Measurements from ENCODE around the gene GBE1.

The GBE1 gene

GRCh38 chr3:81658322-81658997 is 103.0 kb downstream of the GBE1 start:
- TF ChIP-seq CTCF (conservative IDR thresholded peaks at IDR 0.05; ENCODE audit: low read length), result no peak
- TF ChIP-seq EZH2phosphoT487 (IDR thresholded peaks at IDR 0.05; ENCODE audit: borderline replicate concordance), result no peak
- Histone ChIP-seq H3K4me1 (ENCODE audit: insufficient read depth, low read length, poor library complexity, severe bottlenecking) (no peaks in the 10 kb centered on the region), H3K4me3 (ENCODE audit: low read length, poor library complexity, severe bottlenecking) (no peak overlapping the region), H3K27me3 (ENCODE audit: insufficient read depth, low read length, poor library complexity, severe bottlenecking) (no peaks in the 10 kb centered on the region), H3K4me2 (ENCODE audit: low read depth, low read length, poor library complexity, severe bottlenecking) (no peak overlapping the region), H3K9me3 (ENCODE audit: insufficient read depth, low read depth, low read length) (no peaks in the 10 kb centered on the region), H2AFZ (ENCODE audit: low read length) (no peak overlapping the region), H3K79me2 (ENCODE audit: insufficient read depth, low read length) (peaks cover 32% of the 10 kb centered on the region; the same call in 1 of the 2 replicates), H3K36me3 (ENCODE audit: insufficient read depth, low read length) (no peaks in the 10 kb centered on the region; the same call in 1 of the 2 replicates), H3F3A (ENCODE audit: low read depth) (no peaks in the 10 kb centered on the region), H3K9ac (ENCODE audit: low read depth, low read length, poor library complexity, severe bottlenecking) (no peak overlapping the region), H4K20me1 (ENCODE audit: insufficient read depth, low read length, poor library complexity, severe bottlenecking) (no peaks in the 10 kb centered on the region), H3K9me2 (replicated peaks; ENCODE audit: low read depth, low read length) (no peaks in the 10 kb centered on the region)

GRCh38 chr3:81651139-81651538 is 110.3 kb downstream of the GBE1 start:
- no peaks in the 10 kb centered on the region for H3K27me3 ChIP-seq (ENCODE audit: insufficient read depth, low read length, poor library complexity, severe bottlenecking)
- no peaks in the 10 kb centered on the region for H3F3A ChIP-seq (ENCODE audit: low read depth)
- no peak overlapping the region for H3K4me3 ChIP-seq (ENCODE audit: low read length, poor library complexity, severe bottlenecking)
- no peak overlapping the region for H2AFZ ChIP-seq (ENCODE audit: low read length)
- H3K9me3 ChIP-seq (ENCODE audit: insufficient read depth, low read depth, low read length), result no peaks in the 10 kb centered on the region
- TF ChIP-seq CTCF (conservative IDR thresholded peaks at IDR 0.05; ENCODE audit: low read length), result no peak
- no peak for TF ChIP-seq EZH2phosphoT487 (IDR thresholded peaks at IDR 0.05; ENCODE audit: borderline replicate concordance)
- peaks cover 10% of the 10 kb centered on the region; the same call in 1 of the 2 replicates for H3K79me2 ChIP-seq (ENCODE audit: insufficient read depth, low read length)
- no peaks in the 10 kb centered on the region for H3K9me2 ChIP-seq (replicated peaks; ENCODE audit: low read depth, low read length)
- H3K4me1 ChIP-seq (ENCODE audit: insufficient read depth, low read length, poor library complexity, severe bottlenecking), result no peaks in the 10 kb centered on the region
- H4K20me1 ChIP-seq (ENCODE audit: insufficient read depth, low read length, poor library complexity, severe bottlenecking), result no peaks in the 10 kb centered on the region
- H3K4me2 ChIP-seq (ENCODE audit: low read depth, low read length, poor library complexity, severe bottlenecking), result no peak overlapping the region
- no peak overlapping the region for H3K9ac ChIP-seq (ENCODE audit: low read depth, low read length, poor library complexity, severe bottlenecking)
- H3K36me3 ChIP-seq (ENCODE audit: insufficient read depth, low read length), result peaks cover 33% of the 10 kb centered on the region; the same call in 1 of the 2 replicates

GRCh38 chr3:81650187-81650586 is 111.3 kb downstream of the GBE1 start:
- H4K20me1 ChIP-seq (ENCODE audit: insufficient read depth, low read length, poor library complexity, severe bottlenecking), result no peaks in the 10 kb centered on the region
- H3F3A ChIP-seq (ENCODE audit: low read depth), result no peaks in the 10 kb centered on the region
- H3K4me1 ChIP-seq (ENCODE audit: insufficient read depth, low read length, poor library complexity, severe bottlenecking), result no peaks in the 10 kb centered on the region
- H3K4me2 ChIP-seq (ENCODE audit: low read depth, low read length, poor library complexity, severe bottlenecking), result no peak overlapping the region
- peaks cover 10% of the 10 kb centered on the region; the same call in 1 of the 2 replicates for H3K79me2 ChIP-seq (ENCODE audit: insufficient read depth, low read length)
- H3K9ac ChIP-seq (ENCODE audit: low read depth, low read length, poor library complexity, severe bottlenecking), result no peak overlapping the region
- no peak overlapping the region for H2AFZ ChIP-seq (ENCODE audit: low read length)
- no peaks in the 10 kb centered on the region for H3K9me2 ChIP-seq (replicated peaks; ENCODE audit: low read depth, low read length)
- H3K36me3 ChIP-seq (ENCODE audit: insufficient read depth, low read length), result peaks cover 41% of the 10 kb centered on the region; the same call in 1 of the 2 replicates
- H3K4me3 ChIP-seq (ENCODE audit: low read length, poor library complexity, severe bottlenecking), result no peak overlapping the region
- no peaks in the 10 kb centered on the region for H3K27me3 ChIP-seq (ENCODE audit: insufficient read depth, low read length, poor library complexity, severe bottlenecking)
- no peaks in the 10 kb centered on the region for H3K9me3 ChIP-seq (ENCODE audit: insufficient read depth, low read depth, low read length)
- TF ChIP-seq EZH2phosphoT487 (IDR thresholded peaks at IDR 0.05; ENCODE audit: borderline replicate concordance), result no peak
- TF ChIP-seq CTCF (conservative IDR thresholded peaks at IDR 0.05; ENCODE audit: low read length), result no peak

Data from Loucy (cell line).